BJ (cell line): ENCODE data around the gene RSPH1. TPM values are rescaled to one million over a fixed set of nuclear protein-coding genes. Genes with fewer than 3 reads are reported as not detected.

Experiments used
- CTCF ChIA-PET: fragments of 350-600 bp; formaldehyde crosslinking; extraction: SDS; loops from one replicate; lab custom pipeline; 2021; ENCODE audit warnings: antibody characterized with exemption, inconsistent platforms; lab: Yijun Ruan, JAX
- POLR2A ChIA-PET: fragments of 300-600 bp; sonication (Branson Sonifier 250); formaldehyde crosslinking; extraction: SDS; loops from one replicate; lab custom pipeline; 2021; ENCODE audit warnings: antibody characterized with exemption; lab: Charles Lee
- DNase-seq: peaks from one replicate; pipeline ENCODE4 v3.0.0-alpha.2; 2011; ENCODE audit warnings: low read depth
- H3K27me3 ChIP-seq: 2 replicates; pipeline ENCODE4 v1.6.0; 2011; ENCODE audit warnings: low read length; ENCODE audit not compliant: control insufficient read depth, insufficient read depth
- H3K36me3 ChIP-seq: 2 replicates; pipeline ENCODE4 v1.5.1; 2011; ENCODE audit warnings: low read length; ENCODE audit not compliant: control insufficient read depth, insufficient read depth
- H3K4me3 ChIP-seq: 2 replicates; pipeline ENCODE4 v1.5.1; 2011; ENCODE audit warnings: low read depth, mild to moderate bottlenecking, control low read depth, low read length
- CTCF ChIP-seq: IDR thresholded peaks from 2 replicates; pipeline ENCODE4 v1.5.1; 2011; ENCODE audit warnings: low read depth, mild to moderate bottlenecking, control low read depth, inconsistent platforms, low read length, moderate library complexity; ENCODE audit not compliant: insufficient read depth
- polyA plus RNA-seq: library from polyadenylated mRNA; depleted of rRNA; stranded (reverse); fragments of >200 nt; gene quantifications from 2 replicates; pipeline ENCODE4 v1.2.3, GENCODE V29; 2011

The RSPH1 gene
- polyA plus RNA-seq, 1 experiment: 0.11 TPM

- TF ChIP-seq CTCF: no peak
- Histone ChIP-seq H3K4me3 (no peak overlapping the region), H3K27me3 (peaks cover 4% of the 10 kb centered on the region), H3K36me3 (no peaks in the 10 kb centered on the region)
- POLR2A ChIA-PET: no interaction called here
- CTCF ChIA-PET: no interaction called here
- no peak for DNase-seq
Observed at GRCh38 chr21:42489991-42490390, 6.0 kb downstream of the RSPH1 start.

- Histone ChIP-seq H3K36me3 (no peaks in the 10 kb centered on the region), H3K27me3 (peaks cover 4% of the 10 kb centered on the region), H3K4me3 (no peak overlapping the region)
- POLR2A ChIA-PET: no interaction called here
- CTCF ChIA-PET: no interaction called here
- no peak for DNase-seq
- no peak for TF ChIP-seq CTCF
Observed at GRCh38 chr21:42489006-42489563, 6.9 kb downstream of the RSPH1 start.

GRCh38 chr21:42486531-42486930 lies 9.5 kb downstream of the RSPH1 start:
- CTCF ChIA-PET: interaction anchor here (1.4 kb wide), 1 partner anchor 8 kb away, joined by 3 read pairs; no protein-coding TSS in a partner anchor
- H3K36me3 ChIP-seq: no peaks in the 10 kb centered on the region
- no peak overlapping the region for H3K4me3 ChIP-seq
- POLR2A ChIA-PET: no interaction called here
- H3K27me3 ChIP-seq: peaks cover 4% of the 10 kb centered on the region
- no peak for TF ChIP-seq CTCF
- DNase-seq: no peak

- DNase-seq: no peak
- ChIA-PET POLR2A (no interaction called here), CTCF (no interaction called here)
- H3K27me3 ChIP-seq: peaks cover 4% of the 10 kb centered on the region
- H3K4me3 ChIP-seq: no peak overlapping the region
- H3K36me3 ChIP-seq: no peaks in the 10 kb centered on the region
- TF ChIP-seq CTCF: no peak
Observed at GRCh38 chr21:42486072-42486471, 10.0 kb downstream of the RSPH1 start.

GRCh38 chr21:42484966-42485365 lies 11.1 kb downstream of the RSPH1 start:
- Histone ChIP-seq H3K36me3 (no peaks in the 10 kb centered on the region), H3K4me3 (no peak overlapping the region), H3K27me3 (peaks cover 4% of the 10 kb centered on the region)
- CTCF ChIA-PET: no interaction called here
- DNase-seq: no peak
- POLR2A ChIA-PET: no interaction called here
- TF ChIP-seq CTCF: no peak
